ENCODE results near the gene COPS6. TPM values are rescaled to one million over a fixed set of nuclear protein-coding genes. Genes with fewer than 3 reads are reported as not detected.

The COPS6 gene
- total RNA-seq, 1 donor from 2014 or later = 59.1 TPM

- peak; percentile 37 for DNase-seq
These were observed 7.7 kb upstream of the COPS6 start for GRCh38 chr7:100080907-100081534.

- peak; percentile 100 for DNase-seq
These were observed 7.2 kb upstream of the COPS6 start, which contains the start of gene ZNF3 for GRCh38 chr7:100081535-100082102. Gene ZNF3, minus strand, starts transcription at chr7:100081723. Its CDS starts 4,366 bp downstream, at chr7:100077357.

DNA sequence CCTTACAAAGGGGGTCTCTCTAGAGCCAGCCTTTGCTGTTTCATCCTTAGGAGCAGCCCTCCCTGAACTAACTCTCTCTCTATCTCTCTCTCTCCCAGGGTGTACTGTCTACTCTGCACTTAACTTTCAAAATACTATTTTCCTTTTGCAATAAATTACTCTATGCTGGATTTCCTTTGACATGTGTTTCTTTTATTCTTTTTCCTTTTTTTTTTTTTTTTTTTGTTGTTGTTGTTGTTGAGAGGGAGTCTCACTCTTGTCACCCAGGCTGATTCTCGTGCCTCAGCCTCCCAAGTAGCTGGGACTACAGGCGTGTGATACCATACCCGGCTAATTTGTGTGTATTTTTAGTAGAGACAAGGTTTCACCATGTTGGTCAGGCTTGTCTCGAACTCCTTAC is 5.8 kb upstream of the COPS6 start:
- DNase-seq = no peak

DNA sequence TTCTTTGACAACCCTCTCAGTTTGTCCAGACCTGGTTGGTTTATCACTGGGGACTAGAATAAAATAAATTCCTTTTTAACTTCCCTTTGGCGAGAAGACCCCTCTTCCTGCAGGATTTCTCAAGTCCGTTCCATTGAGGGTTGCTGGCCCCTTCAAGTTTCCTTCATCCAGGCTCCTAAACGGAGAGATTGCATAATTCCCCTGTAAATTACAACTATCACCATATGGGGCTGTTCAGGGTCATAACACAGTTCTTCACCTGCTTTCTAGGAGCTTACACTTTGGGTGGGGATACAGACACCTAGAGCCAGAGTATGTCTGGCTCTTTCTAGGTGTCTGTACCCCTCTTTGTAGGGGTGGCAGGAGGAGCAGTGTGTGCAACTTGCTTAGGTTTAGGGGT is 3.3 kb upstream of the COPS6 start:
- no peak for DNase-seq

- DNase-seq = peak; percentile 99
These were observed 1.6 kb upstream of the COPS6 start for GRCh38 chr7:100087055-100087750.

GRCh38 chr7:100088095-100088620 is 611 bp upstream of the COPS6 start:
- no peak for DNase-seq

- DNase-seq = no peak
These were observed 858 bp downstream of the COPS6 start for GRCh38 chr7:100089458-100090196.

- DNase-seq = no peak
These were observed 2.0 kb downstream of the COPS6 start for GRCh38 chr7:100090527-100091410.

DNA sequence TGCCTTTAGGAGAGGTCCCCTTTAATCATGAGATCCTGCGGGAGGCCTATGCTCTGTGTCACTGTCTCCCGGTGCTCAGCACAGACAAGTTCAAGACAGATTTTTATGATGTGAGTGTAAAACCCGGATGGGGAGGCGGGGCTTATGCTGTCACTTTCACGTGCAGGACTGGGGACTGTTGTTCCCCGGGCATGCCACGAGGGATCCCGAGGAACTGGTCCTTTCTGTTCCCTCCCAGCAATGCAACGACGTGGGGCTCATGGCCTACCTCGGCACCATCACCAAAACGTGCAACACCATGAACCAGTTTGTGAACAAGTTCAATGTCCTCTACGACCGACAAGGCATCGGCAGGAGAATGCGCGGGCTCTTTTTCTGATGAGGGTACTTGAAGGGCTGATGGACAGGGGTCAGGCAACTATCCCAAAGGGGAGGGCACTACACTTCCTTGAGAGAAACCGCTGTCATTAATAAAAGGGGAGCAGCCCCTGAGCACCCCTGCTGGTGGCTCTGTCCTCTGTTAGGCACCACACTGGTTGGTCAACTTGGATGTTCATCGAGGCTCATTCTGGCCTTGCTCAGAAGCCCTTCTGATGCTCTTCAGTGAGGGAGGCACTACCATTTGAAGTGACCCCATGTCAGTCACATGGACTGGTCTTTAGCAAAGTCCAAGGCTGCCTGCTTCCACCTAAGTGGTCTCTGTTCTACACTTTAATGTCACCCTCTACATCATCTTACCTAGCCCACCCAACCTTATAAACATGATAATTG is 2.8 kb downstream of the COPS6 start:
- DNase-seq = peak; percentile 24

DNA sequence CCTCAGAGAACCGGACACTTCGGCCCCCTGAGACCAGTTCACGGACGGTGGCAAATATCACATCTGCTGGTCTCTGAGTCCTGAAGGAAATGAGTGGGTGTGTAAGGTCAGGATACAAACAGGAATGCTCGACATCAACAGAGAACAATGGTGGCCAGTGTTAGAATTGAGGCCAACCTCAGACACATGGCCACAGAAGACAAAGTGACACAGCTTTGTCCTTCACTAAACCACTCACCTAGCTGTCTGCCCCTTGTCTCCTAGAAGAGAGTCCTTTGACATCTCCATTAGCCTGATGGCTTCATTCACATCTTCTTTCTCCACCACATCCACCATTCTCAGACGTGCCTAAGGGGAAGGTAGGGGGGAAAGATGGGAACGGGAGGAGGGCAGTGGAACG is 4.3 kb downstream of the COPS6 start:
- peak; percentile 70 for DNase-seq

- peak; percentile 26 for DNase-seq
These were observed 4.7 kb downstream of the COPS6 start for GRCh38 chr7:100093498-100093897.

DNA sequence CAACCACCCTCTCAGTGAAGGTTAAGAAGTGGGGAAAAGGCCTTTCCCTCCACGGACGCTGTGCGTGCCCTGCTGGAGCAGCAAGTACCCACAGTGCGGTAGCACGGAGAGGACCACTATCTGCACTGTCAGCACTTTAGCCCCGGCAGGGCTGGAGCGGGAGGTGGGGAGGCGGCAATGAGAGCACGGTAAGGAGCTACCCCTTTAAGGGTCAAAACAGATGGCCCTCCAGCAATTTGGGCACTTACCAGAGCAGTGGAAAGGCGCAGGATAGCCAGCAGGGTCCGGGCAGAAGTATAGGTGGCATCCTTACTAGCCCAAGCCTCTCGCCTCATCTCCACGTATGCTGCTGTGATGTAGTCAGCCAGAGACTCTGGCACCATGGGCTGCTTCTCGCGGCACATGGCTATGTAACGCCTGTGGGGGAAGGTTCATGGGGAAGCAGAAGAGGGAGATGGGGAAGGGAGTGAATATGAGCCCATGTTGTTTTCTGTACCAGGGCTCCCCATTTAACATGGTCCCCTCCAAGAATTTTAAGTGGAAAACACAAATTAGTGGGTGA is 5.2 kb downstream of the COPS6 start:
- DNase-seq = no peak

- DNase-seq = no peak
These were observed 6.5 kb downstream of the COPS6 start for GRCh38 chr7:100095289-100095688.

DNA sequence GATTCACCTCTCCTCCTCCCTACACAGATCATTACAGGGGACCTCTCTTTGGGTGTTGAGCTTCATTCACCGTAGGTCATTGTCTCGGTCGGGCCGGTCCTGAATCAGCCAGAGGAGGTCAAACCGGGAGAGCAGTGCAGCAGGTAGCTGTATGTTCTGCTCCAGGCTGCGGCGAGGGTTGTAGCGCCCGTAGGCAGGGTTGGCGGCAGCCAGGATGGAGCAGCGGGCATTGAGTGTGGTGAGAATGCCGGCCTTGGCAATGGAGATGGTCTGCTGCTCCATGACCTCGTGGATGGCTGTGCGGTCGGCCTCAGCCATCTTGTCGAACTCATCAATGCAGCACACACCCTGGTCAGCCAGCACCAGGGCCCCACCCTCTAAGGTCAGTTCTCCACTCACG is 6.9 kb downstream of the COPS6 start:
- DNase-seq = no peak

GRCh38 chr7:100098913-100099312 is 10.1 kb downstream of the COPS6 start:
- DNase-seq = no peak

DNA sequence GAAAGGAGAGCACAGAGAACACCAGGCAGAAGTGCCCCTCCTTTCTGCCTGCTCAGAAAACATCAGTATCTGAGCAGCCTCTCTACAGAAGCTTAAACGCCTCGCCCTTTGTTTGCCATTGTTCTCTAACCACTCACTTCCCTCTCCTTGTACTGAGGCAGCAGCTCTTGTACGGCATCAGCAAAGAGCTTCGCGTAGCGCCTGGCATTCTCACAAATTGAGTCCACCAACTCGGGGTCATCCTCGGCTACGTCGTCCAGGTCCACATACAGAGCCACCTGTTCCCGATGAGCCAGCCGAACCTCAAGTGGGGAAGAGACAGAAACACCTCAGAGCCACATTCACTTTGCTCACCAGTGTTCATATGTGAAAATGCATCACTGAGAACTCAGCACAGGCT is 10.7 kb downstream of the COPS6 start:
- DNase-seq = peak; percentile 62

DNA sequence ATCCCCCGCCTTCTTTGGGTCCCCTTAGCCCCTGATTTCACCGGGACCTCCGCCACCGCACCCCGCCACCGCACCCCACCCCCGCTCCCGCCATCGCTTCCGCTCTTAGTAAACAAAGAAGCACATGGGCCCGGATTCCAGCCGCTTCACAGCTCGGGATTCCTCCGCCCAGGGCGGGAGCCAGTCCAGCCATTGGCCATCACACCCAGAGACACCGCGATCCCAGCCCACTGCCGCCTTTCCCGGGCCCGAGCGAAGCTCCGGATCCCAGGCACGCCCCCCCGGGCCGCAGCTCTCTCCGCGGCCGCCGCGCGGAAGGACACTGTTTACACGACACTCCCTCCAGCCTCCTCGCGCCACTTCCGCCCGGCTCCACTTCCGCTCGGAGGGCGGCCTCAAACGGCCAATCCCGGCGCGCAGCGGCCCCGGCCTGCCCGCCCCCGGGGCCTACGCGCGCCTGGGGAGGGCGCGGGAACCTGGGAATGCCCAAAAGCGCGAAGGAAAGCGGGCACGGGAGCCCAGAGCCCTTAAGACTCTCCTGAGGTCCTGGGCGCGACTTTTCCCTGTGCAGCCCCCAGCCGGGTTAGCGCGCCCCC is 11.7 kb downstream of the COPS6 start:
- DNase-seq = peak; percentile 97

- peak; percentile 99 for DNase-seq
These were observed 12.5 kb downstream of the COPS6 start, which contains the start of the genes AP4M1 and MCM7 for GRCh38 chr7:100101016-100101862. Gene AP4M1, plus strand, starts transcription at chr7:100101643. Its CDS starts 72 bp downstream, at chr7:100101715. Gene MCM7, minus strand, starts transcription at chr7:100101397. Its CDS starts 103 bp downstream, at chr7:100101294.

Measured in dermis blood vessel endothelial cell (primary cell).